Astrocyte (in vitro differentiated cells and primary cell): Measurements from ENCODE around the gene OSBPL3.

Experiments
- CTCF ChIP-seq: IDR thresholded peaks from 2 replicates; pipeline ENCODE4 v1.5.1; 2011; ENCODE audit warnings: low read depth, mild to moderate bottlenecking, inconsistent platforms, low read length, moderate library complexity; ENCODE audit not compliant: insufficient read depth
- EZH2 ChIP-seq: IDR thresholded peaks from 2 replicates; pipeline ENCODE4 v1.6.1; 2012; ENCODE audit warnings: mild to moderate bottlenecking, low read length, inconsistent platforms; ENCODE audit not compliant: insufficient read depth

GRCh38 chr7:24920451-24921361 lies 59.3 kb downstream of the OSBPL3 start:
- TF ChIP-seq EZH2: no peak
- TF ChIP-seq CTCF: no peak
